ENCODE measurements around the gene TXNDC15.
"Not testable (repeated sequence)": the region's sequence is repeated elsewhere in the genome, so short reads cannot be mapped to it uniquely, and the experiment has no call there.

- TF ChIP-seq, protein P1, sequence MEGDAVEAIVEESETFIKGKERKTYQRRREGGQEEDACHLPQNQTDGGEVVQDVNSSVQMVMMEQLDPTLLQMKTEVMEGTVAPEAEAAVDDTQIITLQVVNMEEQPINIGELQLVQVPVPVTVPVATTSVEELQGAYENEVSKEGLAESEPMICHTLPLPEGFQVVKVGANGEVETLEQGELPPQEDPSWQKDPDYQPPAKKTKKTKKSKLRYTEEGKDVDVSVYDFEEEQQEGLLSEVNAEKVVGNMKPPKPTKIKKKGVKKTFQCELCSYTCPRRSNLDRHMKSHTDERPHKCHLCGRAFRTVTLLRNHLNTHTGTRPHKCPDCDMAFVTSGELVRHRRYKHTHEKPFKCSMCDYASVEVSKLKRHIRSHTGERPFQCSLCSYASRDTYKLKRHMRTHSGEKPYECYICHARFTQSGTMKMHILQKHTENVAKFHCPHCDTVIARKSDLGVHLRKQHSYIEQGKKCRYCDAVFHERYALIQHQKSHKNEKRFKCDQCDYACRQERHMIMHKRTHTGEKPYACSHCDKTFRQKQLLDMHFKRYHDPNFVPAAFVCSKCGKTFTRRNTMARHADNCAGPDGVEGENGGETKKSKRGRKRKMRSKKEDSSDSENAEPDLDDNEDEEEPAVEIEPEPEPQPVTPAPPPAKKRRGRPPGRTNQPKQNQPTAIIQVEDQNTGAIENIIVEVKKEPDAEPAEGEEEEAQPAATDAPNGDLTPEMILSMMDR (IDR thresholded peaks at IDR 0.05), result not testable (repeated sequence)
- not testable (repeated sequence) for TF ChIP-seq POLR2AphosphoS5 (IDR thresholded peaks at IDR 0.05; ENCODE audit: low read depth, low read length)
These were observed 35.8 kb upstream of the TXNDC15 start for GRCh38 chr5:134838361-134838760.

Measured in SK-N-SH (cell line).